ENCODE measurements around the gene SHPK. TPM values are rescaled to one million over a fixed set of nuclear protein-coding genes. Genes with fewer than 3 reads are reported as not detected.

The SHPK gene
- total RNA-seq, 2 experiments from 2014 or later = 11.8 to 12.2 TPM

DNA sequence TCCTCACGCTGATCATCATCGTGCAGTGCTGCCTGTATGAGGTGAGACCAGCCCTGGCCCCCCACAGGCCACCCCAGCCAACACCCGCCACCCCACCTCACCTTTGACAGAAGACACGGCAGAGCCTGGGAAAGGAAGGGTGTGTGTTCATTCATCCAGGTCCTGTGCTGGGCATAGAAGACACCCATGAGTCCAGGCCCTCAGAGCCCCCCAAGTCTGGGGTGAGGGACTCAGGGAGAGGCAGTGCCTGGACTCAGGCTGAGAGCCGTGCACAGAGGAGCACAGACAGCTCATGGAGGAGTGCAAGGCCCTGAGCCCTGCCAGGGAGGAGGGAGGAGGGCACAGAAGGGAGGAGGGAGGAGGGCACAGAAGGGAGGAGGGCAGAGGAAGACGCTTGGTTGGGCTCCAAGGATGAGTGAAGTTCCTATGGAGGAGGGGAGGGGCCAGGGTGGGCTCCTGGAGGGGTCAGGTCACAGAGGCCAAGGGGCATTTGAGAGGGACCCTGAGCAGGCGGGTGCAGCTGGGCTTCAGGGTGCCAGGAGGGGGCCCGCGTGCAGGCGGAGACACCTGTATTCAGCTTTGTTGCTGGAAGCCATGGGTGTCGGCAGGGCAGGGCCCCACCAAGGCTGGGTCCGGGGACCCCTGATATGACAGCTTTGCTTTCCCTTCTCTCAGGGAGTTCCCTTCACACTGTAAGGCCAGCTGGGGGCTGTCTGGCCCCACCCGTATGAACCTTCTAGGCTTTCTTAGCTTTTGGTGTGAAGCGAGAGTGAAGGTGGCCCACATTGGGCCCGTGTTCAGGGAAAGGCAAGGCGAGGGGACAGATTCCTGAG is 20.9 kb upstream of the SHPK start:
- Mint-ChIP-seq H3K27me3 (no peaks in the 10 kb centered on the region), H3K9me3 (no peaks in the 10 kb centered on the region), H3K36me3 (no peaks in the 10 kb centered on the region), H3K4me3 (no peak overlapping the region), H3K27ac (no peak overlapping the region), H3K4me1 (no peaks in the 10 kb centered on the region)
- ATAC-seq (ENCODE audit: low read depth) = no peak
- DNase-seq = no peak
- POLR2A ChIA-PET = no interaction called here

GRCh38 chr17:3656353-3656752 is 20.3 kb upstream of the SHPK start:
- Mint-ChIP-seq H3K9me3 (no peaks in the 10 kb centered on the region), H3K36me3 (no peaks in the 10 kb centered on the region), H3K27ac (no peak overlapping the region), H3K27me3 (no peaks in the 10 kb centered on the region), H3K4me3 (no peak overlapping the region), H3K4me1 (no peaks in the 10 kb centered on the region)
- POLR2A ChIA-PET = no interaction called here
- ATAC-seq (ENCODE audit: low read depth) (no peak), DNase-seq (no peak)

GRCh38 chr17:3655766-3656165 is 19.7 kb upstream of the SHPK start:
- Mint-ChIP-seq H3K4me3 (no peak overlapping the region), H3K4me1 (no peaks in the 10 kb centered on the region), H3K27ac (no peak overlapping the region), H3K27me3 (no peaks in the 10 kb centered on the region), H3K9me3 (no peaks in the 10 kb centered on the region), H3K36me3 (no peaks in the 10 kb centered on the region)
- DNase-seq = no peak
- POLR2A ChIA-PET = no interaction called here
- no peak for ATAC-seq (ENCODE audit: low read depth)

DNA sequence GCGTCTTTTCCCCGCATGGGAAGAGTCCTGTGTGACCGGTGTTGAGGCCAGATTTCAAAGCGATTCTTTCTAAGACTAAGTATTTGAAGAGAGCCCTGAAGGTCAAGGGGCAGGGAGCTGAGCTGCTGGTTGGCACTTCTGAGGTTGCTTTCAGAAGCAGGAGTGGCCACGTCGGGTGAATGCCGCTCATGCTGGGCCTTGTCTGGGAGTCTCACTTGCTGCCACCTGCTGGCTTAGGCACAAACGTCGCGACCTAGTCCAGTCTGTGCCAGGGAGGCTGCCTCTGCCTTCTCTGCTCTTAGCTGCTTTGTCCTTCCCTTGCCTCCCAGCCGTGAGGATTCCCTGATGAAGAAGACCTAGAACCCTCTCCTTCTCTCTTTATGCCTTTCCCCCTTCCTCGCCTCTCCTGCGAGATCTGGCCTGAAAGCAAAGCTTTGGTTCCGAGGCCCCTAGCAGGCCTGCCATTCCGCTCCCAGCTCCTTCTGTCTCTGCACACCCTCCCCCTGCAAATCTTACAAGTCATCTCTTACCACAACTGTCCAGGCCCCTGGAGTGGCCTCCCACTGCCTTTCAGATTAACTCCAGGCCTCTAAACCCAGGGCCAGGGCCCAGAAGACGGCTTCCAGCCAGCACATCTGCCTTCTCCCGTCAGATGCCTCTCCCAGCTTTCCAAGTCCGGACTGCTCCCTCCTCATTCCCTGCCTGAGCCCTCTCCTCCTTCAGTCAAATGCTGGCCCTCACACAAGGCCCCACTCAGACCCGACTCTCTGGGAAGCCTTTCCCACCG is 11.9 kb upstream of the SHPK start:
- H3K27ac Mint-ChIP-seq = no peak overlapping the region
- no peaks in the 10 kb centered on the region for H3K9me3 Mint-ChIP-seq
- H3K36me3 Mint-ChIP-seq = no peaks in the 10 kb centered on the region
- H3K4me3 Mint-ChIP-seq = no peak overlapping the region
- DNase-seq (peak; percentile 53), ATAC-seq (ENCODE audit: low read depth) (peak; percentile 74)
- no peaks in the 10 kb centered on the region for H3K27me3 Mint-ChIP-seq
- peaks cover 6% of the 10 kb centered on the region for H3K4me1 Mint-ChIP-seq
- POLR2A ChIA-PET = interaction anchor here (2.4 kb wide), 1 partner anchor 12 kb away, joined by 5 read pairs; the partner anchor contains the start of genes CTNS and SHPK

GRCh38 chr17:3647251-3647650 is 11.2 kb upstream of the SHPK start:
- no peak for DNase-seq
- Mint-ChIP-seq H3K36me3 (no peaks in the 10 kb centered on the region), H3K4me1 (peaks cover 6% of the 10 kb centered on the region), H3K9me3 (no peaks in the 10 kb centered on the region), H3K27ac (no peak overlapping the region), H3K4me3 (no peak overlapping the region), H3K27me3 (no peaks in the 10 kb centered on the region)
- no peak for ATAC-seq (ENCODE audit: low read depth)
- POLR2A ChIA-PET = interaction anchor here (2.4 kb wide), 1 partner anchor 11 kb away, joined by 5 read pairs; the partner anchor contains the start of genes CTNS and SHPK

DNA sequence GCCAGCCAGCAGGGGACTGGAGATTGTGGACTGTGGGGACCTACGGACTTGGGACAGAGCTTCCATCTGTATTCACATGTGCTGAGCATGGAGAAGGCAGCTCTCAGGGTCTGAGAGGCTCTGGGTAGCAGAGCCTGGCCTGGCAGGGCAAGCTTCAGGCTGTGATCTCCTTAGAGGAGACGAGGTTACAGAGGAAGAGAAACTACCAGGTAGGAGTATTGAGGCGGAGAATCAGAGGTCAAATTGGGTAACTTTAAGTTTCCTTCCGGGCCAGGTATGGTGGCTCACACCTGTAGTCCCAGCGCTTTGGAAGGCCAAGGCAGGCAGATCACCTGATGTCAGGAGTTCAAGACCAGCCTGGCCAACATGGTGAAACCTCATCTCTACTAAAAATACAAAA is 9.3 kb upstream of the SHPK start:
- Mint-ChIP-seq H3K9me3 (no peaks in the 10 kb centered on the region), H3K27ac (no peak overlapping the region), H3K4me3 (no peak overlapping the region), H3K4me1 (peaks cover 10% of the 10 kb centered on the region), H3K36me3 (no peaks in the 10 kb centered on the region), H3K27me3 (no peaks in the 10 kb centered on the region)
- POLR2A ChIA-PET = interaction anchor here (1.0 kb wide), 1 partner anchor 9 kb away, joined by 3 read pairs; the partner anchor contains the start of genes CTNS and SHPK
- no peak for ATAC-seq (ENCODE audit: low read depth)
- DNase-seq = no peak

DNA sequence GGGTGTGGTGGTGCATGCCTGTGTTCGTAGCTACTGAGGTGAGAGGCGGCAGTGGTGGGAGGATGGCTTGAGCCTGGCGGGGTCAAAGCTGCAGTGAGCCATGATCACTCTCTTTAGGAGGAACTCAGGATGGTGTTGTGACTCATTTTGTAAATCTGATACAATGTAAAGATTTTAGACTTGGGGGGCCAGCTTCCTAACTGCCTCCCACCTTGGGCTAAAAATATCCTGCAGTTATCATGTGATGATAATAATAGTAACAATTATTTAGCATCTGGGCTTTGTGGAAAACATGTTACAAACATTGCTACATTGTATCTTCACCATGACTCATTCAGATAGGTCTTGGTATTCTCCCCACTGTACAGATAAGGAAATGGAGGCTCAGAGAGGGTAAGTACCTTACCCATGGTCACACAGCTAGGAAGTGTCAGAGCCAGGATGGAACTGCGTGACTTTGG is 7.9 kb upstream of the SHPK start:
- Mint-ChIP-seq H3K36me3 (no peaks in the 10 kb centered on the region), H3K27me3 (no peaks in the 10 kb centered on the region), H3K4me3 (no peak overlapping the region), H3K27ac (no peak overlapping the region), H3K9me3 (no peaks in the 10 kb centered on the region), H3K4me1 (peaks cover 20% of the 10 kb centered on the region)
- ATAC-seq (ENCODE audit: low read depth) = no peak
- POLR2A ChIA-PET = no interaction called here
- no peak for DNase-seq

DNA sequence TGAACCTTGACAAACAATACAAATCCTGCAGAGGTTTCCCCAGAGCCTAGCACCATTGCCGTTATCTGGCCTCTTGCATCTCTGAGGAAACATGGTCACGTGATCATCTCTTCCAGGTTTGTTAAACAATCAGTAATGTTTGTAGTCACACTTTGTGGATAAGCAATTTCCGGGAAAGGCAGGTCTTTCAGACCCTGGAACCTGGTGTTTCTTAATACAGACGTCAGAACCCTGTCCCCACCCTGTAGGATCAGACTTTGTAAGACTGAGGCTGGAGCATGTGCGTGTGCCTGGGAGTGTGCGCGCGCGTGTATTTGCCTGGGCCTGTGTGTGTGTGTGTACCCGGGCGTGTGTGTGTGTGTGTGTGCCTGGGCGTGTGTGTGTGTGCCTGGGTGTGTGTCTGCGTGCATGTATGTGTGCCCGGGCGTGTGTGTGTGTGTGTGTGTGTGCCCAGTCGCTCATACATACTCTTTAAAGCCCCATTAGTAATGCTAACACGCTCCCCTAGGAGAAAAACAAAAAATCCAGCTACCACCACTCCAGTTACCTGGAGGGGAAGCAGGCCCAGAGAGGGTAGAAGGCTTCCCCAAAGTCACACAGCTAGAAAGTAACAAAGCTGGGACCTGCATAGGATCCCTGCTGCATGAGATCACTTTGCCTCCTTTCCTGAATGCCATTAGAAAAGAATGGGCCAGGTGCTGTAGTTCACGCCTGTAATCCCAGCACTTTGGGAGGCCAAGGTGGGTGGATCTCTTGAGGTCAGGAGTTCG is 5.9 kb upstream of the SHPK start:
- no peak for DNase-seq
- H3K9me3 Mint-ChIP-seq = no peaks in the 10 kb centered on the region
- H3K4me3 Mint-ChIP-seq = no peak overlapping the region
- POLR2A ChIA-PET = no interaction called here
- no peak overlapping the region for H3K27ac Mint-ChIP-seq
- H3K4me1 Mint-ChIP-seq = peaks cover 31% of the 10 kb centered on the region
- H3K27me3 Mint-ChIP-seq = no peaks in the 10 kb centered on the region
- ATAC-seq (ENCODE audit: low read depth) = no peak
- H3K36me3 Mint-ChIP-seq = no peaks in the 10 kb centered on the region

DNA sequence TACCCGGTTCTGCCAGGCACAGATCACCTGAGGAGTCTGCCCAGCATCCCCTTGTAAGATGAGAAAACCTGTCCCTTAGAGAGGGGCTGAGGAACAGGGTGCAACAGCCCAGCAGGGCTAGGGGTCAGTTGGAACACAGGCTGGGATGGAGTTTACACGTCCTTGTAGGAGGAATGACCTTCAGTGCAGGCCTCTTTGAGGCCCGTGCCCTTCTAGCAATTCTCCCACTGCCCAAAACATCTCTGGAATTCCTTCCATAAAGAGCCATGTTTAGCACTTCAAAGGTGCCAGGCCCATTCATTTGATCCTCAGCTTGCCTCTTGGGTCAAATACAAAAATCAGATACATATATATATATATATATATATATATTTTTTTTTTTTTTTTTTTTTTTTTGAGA is 5.0 kb upstream of the SHPK start:
- no peak for ATAC-seq (ENCODE audit: low read depth)
- no peak for DNase-seq
- Mint-ChIP-seq H3K4me1 (peaks cover 31% of the 10 kb centered on the region), H3K4me3 (no peak overlapping the region), H3K27me3 (no peaks in the 10 kb centered on the region), H3K27ac (peak overlapping the region; percentile 34), H3K9me3 (no peaks in the 10 kb centered on the region), H3K36me3 (no peaks in the 10 kb centered on the region)
- POLR2A ChIA-PET = no interaction called here

GRCh38 chr17:3639981-3640596 is 4.0 kb upstream of the SHPK start:
- POLR2A ChIA-PET = interaction anchor here (0.5 kb wide), 1 partner anchor 131 kb away, joined by 4 read pairs; no protein-coding TSS in a partner anchor
- peaks cover 32% of the 10 kb centered on the region for H3K4me1 Mint-ChIP-seq

DNA sequence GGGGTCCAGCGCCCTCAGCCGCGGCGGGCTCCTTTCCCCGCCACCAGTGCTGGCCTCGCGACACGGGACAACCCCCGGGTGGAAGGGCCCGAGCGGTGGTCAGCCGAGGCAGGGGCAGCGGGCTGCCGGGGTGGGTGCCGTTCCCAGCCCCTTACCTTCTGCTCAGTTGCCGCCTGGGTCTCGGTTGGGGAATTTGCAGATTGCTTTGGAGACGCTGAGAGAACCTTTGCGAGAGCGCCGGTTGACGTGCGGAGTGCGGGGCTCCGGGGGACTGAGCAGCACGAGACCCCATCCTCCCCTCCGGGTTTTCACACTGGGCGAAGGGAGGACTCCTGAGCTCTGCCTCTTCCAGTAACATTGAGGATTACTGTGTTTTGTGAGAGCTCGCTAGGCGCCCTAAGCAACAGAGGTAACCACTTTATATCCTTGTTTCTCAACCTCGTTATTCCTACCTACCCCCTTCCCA is 891 bp upstream of the SHPK start:
- peak overlapping the region; percentile 99 for H3K4me3 Mint-ChIP-seq
- no peak for DNase-seq
- POLR2A ChIA-PET = interaction anchor here (0.6 to 1.6 kb wide), 6 partner anchors 10 to 815 kb away, joined by 3 to 8 read pairs (median 4); partner anchors contain the start of genes EMC6 and TAX1BP3
- peaks cover 4% of the 10 kb centered on the region for H3K36me3 Mint-ChIP-seq
- peaks cover 35% of the 10 kb centered on the region for H3K4me1 Mint-ChIP-seq
- H3K27me3 Mint-ChIP-seq = no peaks in the 10 kb centered on the region
- peak overlapping the region; percentile 21 for H3K27ac Mint-ChIP-seq
- ATAC-seq (ENCODE audit: low read depth) = no peak
- H3K9me3 Mint-ChIP-seq = no peaks in the 10 kb centered on the region

More at GRCh38 chr17:3639981-3640596, 4.0 kb upstream of the SHPK start:
- no peaks in the 10 kb centered on the region for H3K27me3 Mint-ChIP-seq
- no peaks in the 10 kb centered on the region for H3K9me3 Mint-ChIP-seq
- H3K36me3 Mint-ChIP-seq = no peaks in the 10 kb centered on the region
- peak overlapping the region; percentile 76 for H3K27ac Mint-ChIP-seq
- DNase-seq = no peak
- ATAC-seq (ENCODE audit: low read depth) = no peak
- peak overlapping the region; percentile 33 for H3K4me3 Mint-ChIP-seq

DNA sequence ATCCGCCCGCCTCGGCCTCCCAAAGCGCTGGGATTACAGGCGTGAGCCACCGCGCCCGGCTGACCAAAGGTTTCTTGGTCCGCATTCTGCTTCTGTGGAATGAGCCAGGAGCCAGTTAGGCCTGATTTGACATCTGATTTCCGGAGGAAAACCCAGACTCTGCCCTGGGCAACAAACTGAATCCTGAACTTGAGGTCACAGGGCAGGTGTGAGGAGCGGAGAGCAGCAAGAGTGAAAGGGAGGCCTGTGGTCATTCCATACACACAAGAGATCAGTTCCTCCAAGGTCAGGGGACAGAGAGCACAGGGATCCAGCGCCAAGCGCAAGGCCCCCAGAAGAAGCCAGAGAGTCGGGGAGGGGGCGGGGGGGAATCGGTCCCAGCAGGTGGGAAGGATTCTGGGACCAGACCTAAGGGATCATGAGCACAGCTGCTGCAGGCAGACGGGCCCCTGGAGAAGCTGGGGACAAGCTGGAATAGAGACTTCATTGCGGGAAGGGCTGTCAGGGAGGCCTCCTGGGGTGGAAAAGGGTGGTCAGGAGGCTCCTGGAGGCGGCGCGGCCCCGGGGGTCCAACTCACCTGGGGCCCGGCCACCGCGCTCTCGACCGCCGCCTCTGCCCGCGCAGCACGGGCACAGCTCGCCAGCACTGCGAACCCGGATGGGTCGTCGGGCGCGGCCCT is 436 bp downstream of the SHPK start:
- DNase-seq = no peak
- Mint-ChIP-seq H3K9me3 (no peaks in the 10 kb centered on the region), H3K4me1 (peaks cover 32% of the 10 kb centered on the region), H3K27me3 (no peaks in the 10 kb centered on the region), H3K4me3 (peak overlapping the region; percentile 99), H3K27ac (peak overlapping the region; percentile 73), H3K36me3 (peaks cover 4% of the 10 kb centered on the region)
- POLR2A ChIA-PET = interaction anchor here (1.2 to 1.6 kb wide), 7 partner anchors 12 to 210 kb away, joined by 3 to 8 read pairs (median 5); partner anchors contain the start of genes EMC6 and TAX1BP3
- peak; percentile 31 for ATAC-seq (ENCODE audit: low read depth)

All from activated naive CD8-positive, alpha-beta T cell treated with anti-CD3 and anti-CD28 coated beads, Interleukin-2, amount 10 ng/mL, durations not matched to agents 7 days and 5 days (primary cell).